K562 (cell line): ENCODE data around the gene ASCC2. TPM values are rescaled to one million over a fixed set of nuclear protein-coding genes. Genes with fewer than 3 reads are reported as not detected.

Experiments
- CBX1 ChIP-seq: sonication (generic); IDR thresholded peaks from 2 replicates; pipeline ENCODE4 v1.6.1; 2016; ENCODE audit warnings: antibody characterized with exemption, low read depth, mild to moderate bottlenecking
- EZH2 ChIP-seq: IDR thresholded peaks from 2 replicates; pipeline ENCODE4 v1.6.1; 2012; ENCODE audit warnings: low read depth, mild to moderate bottlenecking, inconsistent platforms, low read length, borderline replicate concordance
- HEY1 ChIP-seq: fragments of 250-450 bp; sonication (Bioruptor Pico); IDR thresholded peaks from 2 replicates; pipeline ENCODE4 v1.5.0; 2020; ENCODE audit warnings: mild to moderate bottlenecking, moderate library complexity, borderline replicate concordance
- RERE ChIP-seq: sonication (generic); formaldehyde crosslinking; IDR thresholded peaks from 2 replicates; pipeline ENCODE4 v1.8.0; 2023; ENCODE audit warnings: missing genetic modification reagents, mild to moderate bottlenecking, borderline replicate concordance
- UBTF ChIP-seq, 2 experiments: IDR thresholded peaks; 2 replicates each; pipeline ENCODE4 v1.6.1; 2012; ENCODE audit warnings: improper control_type of control experiment in 2 of 2, low read depth in 2 of 2, low read length in 2 of 2, borderline replicate concordance in 1 of 2
- ZNF609 ChIP-seq: sonication (generic); formaldehyde crosslinking; IDR thresholded peaks from 2 replicates; pipeline ENCODE4 v1.8.1; 2023; ENCODE audit warnings: missing genetic modification reagents, mild to moderate bottlenecking, borderline replicate concordance
- polyA plus RNA-seq, 8 experiments: library from polyadenylated mRNA; depleted of rRNA in 4 of 8; stranded (reverse) in 5 of 8; unstranded in 3 of 8; fragments of >200 nt; fragmentation: Nextera tagmentation in 2 of 8; fragmentation: Illumina TruSeq in 1 of 8; extraction: Ambion mirVana in 2 of 8; extraction: Trizol in 1 of 8; gene quantifications; 2 replicates each; pipeline versions ENCODE4 v1.2.1 to v1.2.3, GENCODE V29; 2011 to 2014; ENCODE audit warnings: inconsistent platforms in 1 of 8, missing spikeins in 1 of 8
- total RNA-seq, 7 experiments: library from RNA; depleted of rRNA in 6 of 7; stranded (reverse); fragments of >200 nt in 6 of 7; fragmentation: Illumina TruSeq in 2 of 7; extraction: Trizol in 2 of 7; gene quantifications; 2 replicates each; pipeline versions ENCODE4 v1.2.1 to v1.2.3, GENCODE V29; 2011 to 2021; ENCODE audit warnings: low replicate concordance in 1 of 7
- TF ChIP-seq, protein P1 (sequence below): fragments of 250-450 bp; sonication (Bioruptor Pico); IDR thresholded peaks from 2 replicates; pipeline ENCODE4 v1.5.1; 2021; ENCODE audit warnings: mild to moderate bottlenecking

Gene ASCC2
- total and polyA plus RNA-seq, 9 of the 15 experiments (the other 6 are each of a cell fraction or from before 2014, with no cell fraction given), result 4.0 to 46.7 (median 26.8) TPM

DNA sequence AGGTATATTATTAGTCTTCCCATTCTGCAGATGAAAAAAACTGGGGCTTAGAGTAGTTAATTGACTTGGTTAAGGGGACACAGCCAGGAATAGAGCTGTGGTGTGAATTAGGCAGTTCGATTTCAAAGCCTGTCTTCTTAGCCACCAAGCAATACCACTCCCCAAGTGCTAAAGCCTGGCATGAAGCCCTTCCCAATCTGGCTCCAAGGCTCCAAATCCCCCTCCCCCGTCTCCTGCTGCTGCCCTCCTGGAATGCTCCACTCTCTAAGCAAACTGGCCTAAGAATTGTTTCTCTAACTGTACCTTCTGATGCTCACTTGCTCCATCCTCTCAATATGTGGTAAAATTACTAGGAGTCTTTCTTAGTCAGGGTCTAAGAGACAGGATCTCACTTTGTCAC is 18.6 kb downstream of the ASCC2 start (continued):
- no peak for TF ChIP-seq UBTF (IDR thresholded peaks at IDR 0.05; ENCODE audit: borderline replicate concordance in 1 of 2, low read depth in 2 of 2, low read length in 2 of 2)
- no peak for TF ChIP-seq RERE (CRISPR knock-in tag)
- TF ChIP-seq, protein P1, sequence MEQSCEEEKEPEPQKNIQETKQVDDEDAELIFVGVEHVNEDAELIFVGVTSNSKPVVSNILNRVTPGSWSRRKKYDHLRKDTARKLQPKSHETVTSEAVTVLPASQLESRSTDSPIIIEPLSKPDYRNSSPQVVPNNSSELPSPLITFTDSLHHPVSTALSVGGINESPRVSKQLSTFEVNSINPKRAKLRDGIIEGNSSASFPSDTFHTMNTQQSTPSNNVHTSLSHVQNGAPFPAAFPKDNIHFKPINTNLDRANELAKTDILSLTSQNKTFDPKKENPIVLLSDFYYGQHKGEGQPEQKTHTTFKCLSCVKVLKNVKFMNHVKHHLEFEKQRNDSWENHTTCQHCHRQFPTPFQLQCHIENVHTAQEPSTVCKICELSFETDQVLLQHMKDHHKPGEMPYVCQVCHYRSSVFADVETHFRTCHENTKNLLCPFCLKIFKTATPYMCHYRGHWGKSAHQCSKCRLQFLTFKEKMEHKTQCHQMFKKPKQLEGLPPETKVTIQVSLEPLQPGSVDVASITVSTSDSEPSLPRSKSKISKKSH (CRISPR knock-in tag), result no peak
- TF ChIP-seq EZH2, result no peak
- no peak for TF ChIP-seq HEY1 (CRISPR knock-in tag)
- no peak for TF ChIP-seq CBX1
- no peak for TF ChIP-seq ZNF609 (CRISPR knock-in tag)
